ENCODE data around the gene ST6GALNAC4.

Gene ST6GALNAC4

DNA sequence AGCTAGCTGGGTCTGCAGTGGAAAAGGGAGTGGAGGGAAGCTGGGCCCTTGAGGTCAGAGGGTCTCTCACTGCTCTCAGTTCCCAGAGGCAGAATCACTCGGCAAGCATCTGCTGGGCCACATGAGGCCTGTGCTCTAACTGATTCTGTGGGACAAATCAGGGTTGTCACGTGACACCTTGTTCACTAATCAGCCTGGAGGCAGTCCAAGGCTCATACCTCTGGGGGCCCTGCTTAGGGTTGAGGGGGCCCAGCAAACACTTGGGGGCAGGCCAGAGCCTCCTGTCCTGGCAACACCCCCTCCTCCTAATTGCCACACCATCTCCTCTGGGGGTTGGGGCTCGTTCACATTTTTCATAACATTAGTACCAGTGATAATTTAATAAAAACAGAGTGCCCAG, 29.9 kb upstream of the ST6GALNAC4 start:
- no peak for DNase-seq (ENCODE audit: low spot score)

DNA sequence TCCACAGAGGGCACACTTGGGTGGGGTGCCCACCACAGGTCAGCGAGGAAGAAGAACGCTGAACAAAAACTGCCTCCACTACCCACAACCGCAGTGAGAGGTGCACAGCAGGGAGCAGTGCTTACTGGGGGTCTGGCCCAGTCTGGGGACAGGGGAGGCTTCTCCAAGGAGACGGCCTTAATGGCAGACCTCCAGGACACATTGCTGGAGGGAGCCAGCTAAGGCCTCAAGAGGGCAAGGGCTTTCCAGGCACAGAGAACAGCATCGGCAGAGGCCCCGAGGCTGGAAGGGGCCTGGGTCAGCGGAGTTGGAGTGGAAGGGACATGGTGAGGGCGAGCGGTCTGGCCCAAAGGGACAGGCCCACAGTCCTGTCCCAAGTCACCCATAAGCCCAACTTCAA, 29.1 kb upstream of the ST6GALNAC4 start:
- DNase-seq (ENCODE audit: low spot score), result no peak

DNA sequence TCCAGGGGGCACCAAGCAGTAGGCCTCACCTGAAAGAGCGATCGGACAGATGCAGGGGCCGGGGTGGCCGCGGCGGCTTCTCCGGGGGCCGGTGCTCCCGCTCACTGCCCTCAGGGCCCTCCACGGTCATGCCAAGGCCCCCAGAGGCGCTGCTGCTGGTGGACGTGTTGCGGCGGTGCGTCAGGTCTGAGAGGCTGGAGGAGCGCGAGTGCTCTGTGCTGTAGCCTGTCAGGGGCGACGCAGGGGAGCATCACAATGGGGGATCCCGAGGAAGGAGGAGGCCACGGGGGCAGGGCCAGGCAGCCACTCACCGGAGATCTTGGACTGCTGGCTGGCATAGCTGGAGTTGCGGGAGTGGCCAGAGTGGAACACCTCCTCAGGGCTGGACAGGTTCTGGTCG, 28.5 kb upstream of the ST6GALNAC4 start:
- no peak for DNase-seq (ENCODE audit: low spot score)

DNA sequence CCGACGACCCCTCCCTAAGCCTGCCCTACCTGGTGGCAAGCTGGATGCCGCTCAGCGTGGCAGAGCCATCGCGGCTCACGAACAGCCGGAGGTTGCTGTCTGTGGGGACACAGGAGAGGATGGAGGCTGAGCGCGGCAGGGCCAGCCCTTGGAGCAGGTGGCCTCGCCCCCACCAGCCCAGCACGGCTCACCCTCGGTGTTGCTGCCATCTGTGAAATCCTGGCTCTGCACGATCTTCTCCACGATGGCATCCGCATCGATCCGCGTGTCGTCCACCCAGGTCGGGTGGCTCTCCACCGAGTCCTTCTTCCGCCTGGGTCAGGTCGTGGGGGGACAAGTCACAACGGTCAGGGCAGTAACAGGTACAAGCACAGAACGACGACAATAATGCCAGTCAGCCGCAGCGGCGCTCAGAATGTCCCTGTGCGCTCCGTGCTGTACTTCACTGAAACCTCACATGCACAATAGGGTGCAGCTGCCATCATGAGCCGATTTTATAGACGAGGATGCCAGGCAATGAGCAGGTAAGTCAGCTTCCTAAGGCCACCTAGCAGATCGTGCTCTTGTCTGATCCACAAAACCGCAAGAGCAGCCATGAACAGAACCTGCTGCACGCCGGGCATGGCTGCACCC, 27.9 kb upstream of the ST6GALNAC4 start:
- DNase-seq (ENCODE audit: low spot score), result no peak

DNA sequence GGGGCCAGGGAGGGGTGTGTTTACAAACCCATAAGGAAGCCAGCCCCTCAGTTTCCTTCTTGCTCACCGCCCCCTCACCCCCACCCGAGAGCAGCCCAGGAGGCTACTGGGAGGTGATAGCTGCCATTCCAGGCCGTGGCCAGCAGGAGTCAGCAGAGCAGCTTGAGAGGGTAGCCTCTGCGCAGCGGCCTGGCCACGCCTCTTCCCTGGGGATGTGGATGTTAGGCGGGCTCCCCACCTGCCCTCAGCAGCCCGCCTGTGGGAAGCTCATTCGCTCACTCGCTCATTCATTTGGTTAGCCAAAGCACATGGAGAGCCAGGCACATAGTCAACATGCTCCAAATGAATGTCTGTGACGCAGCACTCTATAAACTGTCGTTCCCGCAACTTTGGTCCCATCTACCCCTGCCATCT, 26.9 kb upstream of the ST6GALNAC4 start:
- DNase-seq (ENCODE audit: low spot score), result peak; percentile 86

DNA sequence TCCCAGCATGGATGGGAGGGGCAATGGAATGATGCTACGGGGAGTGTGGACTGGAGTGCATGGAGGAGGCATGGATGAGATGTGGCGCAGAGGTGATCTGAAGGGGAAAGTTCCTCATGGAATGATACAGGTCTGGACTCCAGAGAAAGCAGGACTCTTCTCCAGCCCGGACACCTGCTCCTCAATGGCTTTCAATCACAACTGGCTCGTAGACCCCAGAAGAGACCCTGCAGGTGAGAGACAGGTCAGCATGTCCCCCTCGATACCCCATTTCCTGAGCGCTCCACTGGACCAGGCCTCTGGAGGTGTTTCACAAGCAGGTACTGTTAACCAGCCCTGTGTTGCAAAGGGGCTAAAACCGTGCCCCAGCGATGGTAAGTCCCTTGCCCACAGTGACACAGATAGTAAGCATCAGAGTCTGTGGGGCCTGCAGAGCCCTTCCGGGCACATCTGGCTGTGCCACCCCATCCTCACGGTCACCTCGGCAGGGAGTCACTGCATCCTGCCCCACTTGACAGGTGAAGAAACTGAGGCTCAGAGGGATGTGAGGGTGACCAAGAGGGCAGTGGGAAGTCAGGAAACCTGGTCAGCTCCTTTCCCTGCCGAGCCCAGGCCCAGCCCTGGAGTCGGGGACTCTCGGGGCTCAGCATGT, 26.3 kb upstream of the ST6GALNAC4 start:
- DNase-seq (ENCODE audit: low spot score), result no peak

DNA sequence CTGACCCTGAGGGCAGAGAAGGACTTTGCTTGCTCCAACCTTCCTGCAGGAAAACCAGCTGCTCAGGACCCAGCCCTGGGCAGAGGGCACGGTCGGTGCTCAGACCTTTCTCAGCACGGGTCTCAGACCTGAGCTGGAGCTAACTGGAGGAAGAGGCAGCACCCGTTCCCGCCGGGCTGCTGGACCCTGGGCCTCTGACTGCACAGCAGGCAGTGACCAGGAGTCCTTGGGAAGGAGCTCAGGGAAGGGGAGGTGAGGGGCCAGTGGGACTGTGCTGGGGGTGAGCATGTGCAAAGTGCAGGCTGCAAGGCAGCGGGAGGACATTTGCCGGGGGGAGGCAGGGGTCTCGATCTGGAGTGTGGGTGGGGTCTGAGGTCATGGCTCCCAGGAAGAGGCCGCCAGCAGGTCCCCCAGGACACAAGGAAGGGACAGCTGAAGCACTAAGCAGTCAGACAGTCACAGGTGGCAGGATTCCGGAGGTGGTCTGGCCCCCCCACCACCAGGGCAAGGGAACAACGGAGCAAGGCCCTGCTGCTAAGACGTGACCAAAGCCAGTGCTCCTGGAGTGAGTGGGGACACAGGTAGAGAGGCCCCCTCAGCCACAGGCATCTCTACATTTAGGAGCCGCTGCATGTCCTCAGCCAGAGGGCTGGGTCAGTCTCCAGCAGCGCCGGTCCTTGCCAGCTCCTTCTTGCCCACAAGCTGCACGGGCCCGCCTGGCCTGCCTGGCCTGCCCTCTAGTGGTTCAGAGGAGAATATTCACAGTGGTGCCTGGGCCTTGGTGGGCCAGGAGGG, 25.6 kb upstream of the ST6GALNAC4 start:
- peak; percentile 87 for DNase-seq (ENCODE audit: low spot score)

DNA sequence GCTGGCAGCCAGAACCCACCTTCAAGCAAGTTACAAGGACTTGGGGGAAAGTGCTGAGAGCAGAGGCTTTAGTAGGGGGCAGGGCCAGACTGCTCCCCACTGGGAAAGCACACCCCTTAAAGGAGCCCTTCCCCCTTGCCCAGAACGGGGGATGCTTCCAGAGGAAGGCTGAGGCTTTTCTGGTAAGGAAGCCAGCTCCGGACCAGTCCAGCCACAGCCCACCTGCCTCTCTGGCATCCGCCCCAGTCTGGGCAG, 25.0 kb upstream of the ST6GALNAC4 start:
- no peak for DNase-seq (ENCODE audit: low spot score)

DNA sequence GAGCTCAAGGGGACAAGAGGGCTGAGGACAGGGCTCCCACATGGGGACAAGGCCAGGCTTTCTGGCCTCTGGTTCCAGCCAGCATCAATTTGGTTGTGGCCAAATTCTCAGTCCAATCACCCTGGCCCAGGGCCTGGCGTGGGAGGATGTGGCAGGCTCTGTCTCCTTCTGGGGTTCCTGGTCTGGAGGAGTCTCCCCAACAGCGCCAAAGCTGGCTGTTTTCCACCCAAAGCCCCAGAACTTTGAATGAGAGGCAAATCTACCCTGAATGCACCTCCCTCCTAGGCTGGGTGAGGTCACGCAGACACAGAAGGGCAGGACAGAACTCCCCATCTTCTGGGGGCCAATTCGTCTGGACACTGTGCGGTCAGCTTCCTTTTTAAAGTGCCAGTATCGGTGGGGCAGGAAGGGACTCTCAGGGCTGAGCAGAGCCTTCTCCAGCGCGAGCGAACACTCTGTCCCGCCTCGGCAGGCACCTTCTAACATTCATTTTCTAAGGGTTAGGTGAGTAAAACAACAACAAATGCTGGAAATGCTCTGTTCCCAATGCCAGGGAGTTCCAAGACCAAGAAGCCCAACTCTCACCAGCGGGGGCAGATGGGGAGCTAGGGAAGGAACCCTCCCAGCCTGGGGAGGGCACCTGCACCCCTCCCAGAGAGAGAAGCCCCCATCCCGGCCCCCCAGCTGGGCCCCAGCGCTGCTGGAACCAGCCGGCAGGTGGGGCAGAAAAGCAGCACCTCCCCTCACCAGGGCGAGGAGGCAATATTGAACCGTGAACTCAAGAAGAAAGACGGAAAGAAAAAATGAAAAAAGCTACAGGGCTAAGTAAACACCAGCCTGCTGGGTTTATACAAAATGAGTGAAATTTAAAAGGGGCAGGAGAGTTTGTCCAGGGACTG, 24.5 kb upstream of the ST6GALNAC4 start:
- no peak for DNase-seq (ENCODE audit: low spot score)

DNA sequence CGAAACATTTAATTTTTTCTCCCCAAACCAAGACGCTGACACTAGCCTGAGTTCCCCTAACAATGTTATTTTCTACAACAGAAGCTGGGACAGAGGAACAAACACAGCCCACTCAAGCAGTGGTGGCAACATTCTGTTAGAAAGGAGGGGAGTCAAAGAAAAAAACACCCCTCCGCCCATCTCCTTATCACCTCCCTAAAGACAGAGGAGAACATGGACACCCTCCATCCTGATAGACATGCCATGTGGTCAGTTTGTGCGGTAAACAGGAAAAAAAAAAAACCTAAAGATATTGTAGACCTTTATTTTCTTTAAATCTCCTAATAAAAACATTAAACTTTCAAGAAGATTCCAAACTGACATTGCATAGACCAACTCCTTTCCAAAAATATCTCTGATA, 23.8 kb upstream of the ST6GALNAC4 start:
- DNase-seq (ENCODE audit: low spot score), result no peak

DNA sequence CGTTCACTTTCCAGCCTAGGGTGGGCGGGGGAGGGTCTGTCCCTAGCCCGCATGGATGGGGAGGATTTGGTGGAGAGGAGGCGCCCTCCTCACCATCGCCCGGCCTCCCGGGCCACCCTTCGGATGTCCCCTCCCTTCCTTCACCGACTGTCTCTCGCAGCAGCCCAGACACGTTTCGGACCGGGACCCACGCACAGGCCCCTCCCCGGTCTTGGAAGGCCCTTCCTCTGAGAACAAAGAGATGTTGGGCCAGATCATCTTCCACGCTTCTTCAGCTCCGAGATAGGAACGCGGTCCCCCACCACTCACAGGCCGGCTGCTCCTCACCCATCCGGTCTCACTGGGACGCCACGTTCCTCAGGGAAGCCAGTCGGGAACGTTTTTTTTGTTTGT, 21.5 kb upstream of the ST6GALNAC4 start:
- no peak for DNase-seq (ENCODE audit: low spot score)

DNA sequence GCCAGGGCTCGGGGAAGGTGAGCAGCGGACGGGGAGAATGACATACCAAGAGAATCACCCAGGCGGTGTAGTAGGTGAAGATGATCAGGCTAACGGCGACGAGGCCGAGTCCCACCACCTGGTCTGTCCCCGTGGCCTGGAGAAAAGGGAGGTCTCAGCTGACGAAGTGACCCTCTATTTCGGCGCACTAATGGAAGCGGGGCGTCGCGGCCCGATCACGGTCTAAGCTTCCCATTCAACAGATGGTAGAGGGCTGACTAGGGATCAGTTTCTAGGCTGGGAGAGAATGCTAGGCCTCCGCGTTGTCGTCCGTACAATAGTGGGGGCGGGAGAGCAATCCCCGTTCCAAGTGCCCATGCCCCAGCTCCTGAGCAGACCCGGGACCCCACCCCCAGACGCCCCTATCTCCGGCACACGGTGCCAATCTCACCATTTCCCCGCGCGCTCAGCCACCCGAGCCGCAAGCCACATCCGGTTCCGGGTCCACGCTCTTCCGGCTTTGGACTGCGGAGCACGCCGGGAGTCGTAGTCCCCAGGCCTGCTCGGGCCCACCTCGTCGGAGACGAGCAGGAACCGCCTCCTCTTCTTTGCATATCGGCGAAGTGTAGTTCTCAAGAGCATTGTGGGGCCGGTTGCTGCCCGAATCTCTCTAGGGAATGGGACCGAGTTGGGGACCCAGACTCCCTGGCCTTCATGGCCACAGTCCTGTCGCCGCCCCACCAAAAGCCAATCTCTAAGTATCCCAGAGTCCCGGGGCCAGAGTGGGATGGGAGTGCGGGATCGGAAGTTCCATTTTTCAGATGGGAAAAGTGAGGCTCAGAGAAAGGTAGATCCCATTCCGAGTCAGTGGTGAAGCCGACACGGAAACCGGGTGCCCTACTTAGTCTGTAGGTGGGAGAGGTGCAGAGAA, 20.8 kb upstream of the ST6GALNAC4 start, which contains the start of gene DPM2:
Gene DPM2 (minus strand): TSS at position 467 of the 910 bp plus-strand sequence. CDS start 34 bp downstream, at position 433.
- peak; percentile 84 for DNase-seq (ENCODE audit: low spot score)

DNA sequence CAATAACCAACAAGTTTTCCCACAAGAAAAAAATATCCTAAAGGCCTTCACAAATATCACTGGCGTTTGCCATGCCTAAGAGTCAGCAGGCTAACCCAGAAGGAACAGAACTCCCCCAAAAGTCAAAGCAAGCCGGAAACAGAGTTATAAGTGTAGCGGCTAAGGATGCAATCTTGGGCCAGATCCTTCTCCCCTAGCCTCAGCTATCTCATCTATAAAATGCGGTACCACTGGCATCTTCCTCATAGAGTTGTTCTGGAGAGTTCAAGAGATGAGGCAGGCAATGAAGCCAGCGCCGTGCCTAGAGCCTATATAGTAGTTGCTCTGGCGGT, 20.2 kb upstream of the ST6GALNAC4 start:
- no peak for DNase-seq (ENCODE audit: low spot score)

DNA sequence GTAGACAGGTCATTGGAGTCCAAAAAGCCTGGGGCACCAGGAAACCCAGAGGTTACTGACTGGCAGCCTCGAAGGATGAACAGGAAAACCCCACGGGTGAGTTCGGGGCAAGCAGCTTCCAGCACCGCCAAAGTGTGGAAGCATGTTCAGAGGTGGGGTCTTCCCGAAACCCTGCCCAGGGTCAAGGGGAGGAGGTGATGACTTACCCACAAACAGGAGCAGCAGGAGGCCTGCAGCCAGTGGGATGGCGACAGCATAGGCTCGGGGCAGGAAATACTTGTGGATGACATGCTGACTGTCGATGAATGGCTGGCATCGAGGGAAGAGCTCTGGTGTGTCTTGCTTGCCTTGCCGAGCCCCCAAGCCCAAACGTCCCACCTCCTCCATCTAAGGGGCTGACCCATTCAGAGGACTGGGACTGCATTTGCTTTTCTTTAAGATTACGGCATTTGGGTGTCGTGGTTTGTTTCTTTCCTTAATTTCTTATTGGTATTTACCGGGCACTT, 19.6 kb upstream of the ST6GALNAC4 start:
- DNase-seq (ENCODE audit: low spot score), result no peak

DNA sequence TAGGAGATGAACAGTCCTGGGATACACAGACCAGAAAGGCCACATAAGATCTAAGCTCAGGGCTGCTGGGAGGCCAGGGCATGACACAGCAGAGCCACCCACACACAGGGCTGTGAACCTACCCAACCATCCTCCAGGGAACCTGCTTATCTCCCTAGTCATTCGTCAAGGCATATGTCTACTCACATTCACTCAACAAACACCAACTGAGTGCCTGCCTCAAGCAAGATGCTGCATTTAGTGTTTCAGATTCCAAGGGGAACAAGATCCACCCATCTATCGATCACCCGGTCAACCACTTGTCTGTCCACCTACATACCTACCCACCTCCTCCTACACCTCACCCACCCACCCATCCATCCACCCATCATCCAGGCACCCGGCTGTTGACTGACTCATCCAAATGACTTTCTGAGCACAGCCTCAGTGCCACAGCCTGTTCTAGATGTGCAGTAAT, 19.0 kb upstream of the ST6GALNAC4 start:
- no peak for DNase-seq (ENCODE audit: low spot score)

DNA sequence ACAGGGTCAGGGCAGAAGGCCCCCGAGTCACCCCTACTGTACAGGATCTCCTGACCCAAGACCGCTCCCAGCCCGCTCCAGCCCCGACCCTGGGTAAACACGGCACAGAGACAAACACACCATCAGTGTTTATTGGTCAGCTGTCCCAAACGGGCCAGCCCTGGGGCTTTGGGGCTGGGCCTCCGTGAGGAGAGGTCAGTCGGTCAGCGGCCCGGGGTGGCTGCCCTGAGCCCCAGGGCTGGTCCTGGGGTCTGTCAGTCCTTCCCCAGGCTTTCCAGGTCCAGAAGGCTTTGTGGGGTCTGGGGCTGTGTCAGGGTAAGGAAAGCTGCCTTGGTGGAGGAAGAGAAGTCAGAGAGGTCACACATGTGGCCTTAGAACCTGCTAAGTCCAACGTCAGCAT, 18.1 kb upstream of the ST6GALNAC4 start:
- no peak for DNase-seq (ENCODE audit: low spot score)

DNA sequence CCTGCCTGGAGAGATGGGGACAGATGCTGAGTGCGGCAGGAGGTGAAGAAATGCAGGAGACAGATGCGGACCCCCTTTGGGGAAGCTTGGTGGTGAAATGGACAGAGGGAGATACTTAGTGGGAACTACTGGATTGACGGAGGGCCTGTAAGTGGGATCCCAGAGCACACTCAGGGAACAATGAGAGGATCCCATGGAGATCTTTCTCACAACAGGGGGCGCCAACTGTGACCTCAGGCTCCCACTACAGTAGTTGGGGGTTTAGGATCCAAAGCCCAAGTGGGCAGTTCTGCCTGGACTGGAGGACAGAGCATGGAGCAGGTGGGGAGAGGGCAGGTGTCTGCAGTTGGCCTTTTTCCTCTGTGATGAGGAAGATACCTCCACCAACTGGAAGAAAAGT, 17.4 kb upstream of the ST6GALNAC4 start:
- no peak for DNase-seq (ENCODE audit: low spot score)

DNA sequence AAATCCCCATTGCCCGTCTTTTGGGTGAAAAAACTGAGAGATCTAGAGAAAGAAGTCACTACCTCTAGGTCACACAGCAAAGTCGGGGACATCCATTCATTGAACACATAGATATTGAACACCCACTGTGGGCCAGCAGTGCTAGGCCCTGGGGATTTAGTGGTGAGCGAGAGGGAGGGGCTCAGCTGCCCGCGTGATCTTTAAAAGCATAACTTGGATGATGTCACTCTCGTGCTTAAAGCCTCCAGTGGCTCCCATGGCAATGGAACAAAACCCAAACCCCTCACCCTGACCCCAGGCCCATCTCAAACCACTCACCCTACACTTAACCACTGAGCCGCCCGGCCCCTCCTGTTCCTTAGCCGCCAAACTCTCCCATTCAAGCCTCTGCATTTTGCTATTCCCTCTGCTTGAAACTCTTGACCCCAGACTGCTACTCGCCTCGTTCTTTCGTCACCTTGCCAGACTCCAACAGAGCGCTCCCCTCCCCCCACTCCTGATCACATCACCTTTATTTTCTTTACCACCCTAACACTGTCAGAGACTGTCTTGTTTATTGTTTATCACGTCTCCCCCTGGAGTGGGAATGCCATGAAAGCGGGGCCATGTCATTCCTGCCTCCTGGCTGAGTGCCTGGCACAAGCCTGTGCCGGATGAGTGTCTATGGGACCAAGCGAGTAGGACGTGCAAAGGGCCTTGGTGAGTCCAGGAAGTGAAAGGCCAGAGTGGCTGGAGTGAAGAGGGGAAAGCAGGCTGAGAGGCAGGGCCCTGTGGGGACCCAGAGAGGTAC, 14.4 kb upstream of the ST6GALNAC4 start:
- DNase-seq (ENCODE audit: low spot score), result no peak

DNA sequence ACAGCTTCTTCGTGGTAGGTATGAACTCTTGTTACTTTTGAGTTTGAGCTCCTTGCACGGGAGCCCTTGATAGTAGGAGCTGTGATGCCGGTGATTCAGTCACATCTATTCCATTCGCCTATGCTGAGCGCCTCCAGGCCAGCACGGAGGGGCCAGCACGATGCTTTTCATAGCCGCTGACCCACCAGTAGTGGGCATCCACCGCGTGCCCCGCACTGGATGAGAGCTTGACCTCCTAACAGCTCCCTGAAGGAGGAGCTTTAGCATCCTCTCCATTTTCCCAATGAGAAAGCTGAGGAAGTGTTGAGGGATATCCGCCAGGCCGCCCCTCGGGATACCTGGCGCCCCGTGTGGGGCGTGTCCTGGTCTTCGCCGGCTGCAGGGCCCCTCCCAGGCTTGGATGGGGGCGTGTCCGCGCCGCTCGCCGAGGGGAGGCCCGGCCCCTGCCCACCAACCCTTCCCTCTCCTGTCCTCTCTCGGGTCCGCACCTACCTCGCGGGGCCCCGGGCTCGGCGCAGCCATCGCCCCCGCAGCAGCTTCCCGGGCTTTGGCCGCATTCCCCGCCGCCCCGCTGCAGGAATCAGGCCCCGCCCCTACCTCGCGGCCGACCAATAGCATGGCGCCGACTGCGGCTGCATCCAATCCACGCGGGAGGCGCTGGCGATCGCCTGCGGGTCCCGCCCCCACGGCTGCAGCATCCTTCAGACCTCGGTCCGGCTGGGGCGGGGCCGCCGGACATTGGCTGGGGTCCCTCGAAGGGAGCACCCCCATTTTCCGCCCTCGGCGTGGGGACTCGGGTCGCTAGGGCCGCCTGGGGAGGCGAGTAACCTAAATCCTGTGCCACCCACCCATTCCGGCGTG, 13.6 kb upstream of the ST6GALNAC4 start, which contains the start of gene PIP5KL1:
Gene PIP5KL1 (minus strand): TSS at position 547 of the 861 bp plus-strand sequence. CDS start 25 bp downstream, at position 522.
- peak; percentile 94 for DNase-seq (ENCODE audit: low spot score)
